ENCODE results near the gene CIC. TPM values are rescaled to one million over a fixed set of nuclear protein-coding genes. Genes with fewer than 3 reads are reported as not detected.

Gene CIC
- total and polyA plus RNA-seq, 2 of the 13 experiments (the other 11 are each of a cell fraction or from before 2014, with no cell fraction given): 5.9 to 8.0 TPM

GRCh38 chr19:42281146-42281826 lies 12.2 kb downstream of the CIC start (continued):
- TF ChIP-seq SP4 (CRISPR knock-in tag; IDR thresholded peaks at IDR 0.05) (no peak), ZNF563 (CRISPR knock-in tag; IDR thresholded peaks at IDR 0.05) (no peak), ZNF674 (CRISPR knock-in tag; IDR thresholded peaks at IDR 0.05; ENCODE audit: low read depth) (no peak), ZNF83 (CRISPR knock-in tag; IDR thresholded peaks at IDR 0.05; ENCODE audit: borderline replicate concordance) (no peak), SMARCC2 (IDR thresholded peaks at IDR 0.05) (no peak), ZSCAN29 (CRISPR knock-in tag; conservative IDR thresholded peaks at IDR 0.05) (no peak), SOX13 (IDR thresholded peaks at IDR 0.05) (peak; percentile 76), SOX13 (CRISPR knock-in tag; conservative IDR thresholded peaks at IDR 0.05 in 1 of 2, IDR thresholded peaks at IDR 0.05 in 1 of 2) (peak in 1 of 2 experiments; percentile 82; a peak in 2 of 4 replicates), ARHGAP35 (CRISPR knock-in tag; IDR thresholded peaks at IDR 0.05; ENCODE audit: borderline replicate concordance) (no peak), HNF1B (CRISPR knock-in tag; IDR thresholded peaks at IDR 0.05) (no peak; the same call in 1 of the 2 replicates), NR3C1 (CRISPR knock-in tag; IDR thresholded peaks at IDR 0.05) (no peak), RFXANK (CRISPR knock-in tag; IDR thresholded peaks at IDR 0.05) (no peak), ATF1 (CRISPR knock-in tag; IDR thresholded peaks at IDR 0.05) (no peak), ZFP91 (CRISPR knock-in tag; IDR thresholded peaks at IDR 0.05; ENCODE audit: borderline replicate concordance) (0 out of 2 replicates have a peak, but pooled peaks have one; percentile 39), ZNF335 (CRISPR knock-in tag; IDR thresholded peaks at IDR 0.05) (no peak), ELF4 (CRISPR knock-in tag; IDR thresholded peaks at IDR 0.05; ENCODE audit: borderline replicate concordance) (no peak), HMGXB4 (CRISPR knock-in tag; IDR thresholded peaks at IDR 0.05; ENCODE audit: borderline replicate concordance in 1 of 2, low read depth in 1 of 2) (no peak; a peak in 1 of 4 replicates), ZFP90 (CRISPR knock-in tag; IDR thresholded peaks at IDR 0.05; ENCODE audit: borderline replicate concordance) (0 out of 2 replicates have a peak, but pooled peaks have one; percentile 28), HDAC1 (CRISPR knock-in tag; IDR thresholded peaks at IDR 0.05) (no peak), ZNF672 (CRISPR knock-in tag; IDR thresholded peaks at IDR 0.05) (no peak), ZNF547 (CRISPR knock-in tag; IDR thresholded peaks at IDR 0.05) (no peak), FOXO4 (CRISPR knock-in tag; conservative IDR thresholded peaks at IDR 0.05) (no peak)
